Mucosa of descending colon (tissue), 3 donors: Measurements from ENCODE around the gene TMEM50A. TPM values are rescaled to one million over a fixed set of nuclear protein-coding genes. Genes with fewer than 3 reads are reported as not detected.
"Not testable (repeated sequence)": the region's sequence is repeated elsewhere in the genome, so short reads cannot be mapped to it uniquely, and the experiment has no call there.

ENCODE experiments used
- ATAC-seq: fragments of 200-7000 bp; cut with Tn5 transposase; one replicate; pipeline ENCODE4 v1.9.1; 2020; ENCODE audit warnings: mild to moderate bottlenecking, moderate library complexity
- DNase-seq, 3 donors: peaks; one replicate each; pipeline ENCODE4 v3.0.0-alpha.2; 2020
- H3K36me3 ChIP-seq: fragments of 200-600 bp; one replicate; pipeline ENCODE4 v1.8.0; 2021; ENCODE audit warnings: low read depth, mild to moderate bottlenecking
- H3K4me1 ChIP-seq: fragments of 200-600 bp; one replicate; pipeline ENCODE4 v1.8.0; 2021; ENCODE audit warnings: low read depth, mild to moderate bottlenecking
- H3K4me3 ChIP-seq: fragments of 200-600 bp; one replicate; pipeline ENCODE4 v1.8.0; 2021; ENCODE audit warnings: mild to moderate bottlenecking
- H3K9me3 ChIP-seq: fragments of 200-600 bp; one replicate; pipeline ENCODE4 v1.8.0; 2021; ENCODE audit warnings: mild to moderate bottlenecking
- intact Hi-C, 2 donors: fragments of 100-400 bp; cut with DNase I in 1 of 2; cut with micrococcal nuclease in 1 of 2; formaldehyde crosslinking; loops; one replicate each; pipeline versions ENCODE4 v1.11.0 to v1.11.1; 2022; cut with DNase I, micrococcal nuclease
- total RNA-seq, 3 donors: library from RNA; stranded (reverse); fragmentation: NEBNext Ultra II Directional in 2 of 3; extraction: Animal tissue kit (Norgen Biotek cat#: 25700) in 2 of 3; gene quantifications; one replicate each; pipeline versions ENCODE4 v1.2.1 to v1.2.4, GENCODE V29; 2021 to 2023
- TF ChIP-seq, protein P1 (sequence below): fragments of 200-600 bp; IDR thresholded peaks from one replicate; pipeline ENCODE4 v1.8.0; 2022; ENCODE audit warnings: antibody characterized with exemption, mild to moderate bottlenecking
- donor health status: DM: no; HTN: no; CAD: no; lungs with moderate emphysema.
- donor health status: DM: no; HTN: no; CAD: no.
- donor health status: DM: no; HTN: yes; CAD: no.

Gene TMEM50A
- total RNA-seq, 3 donors from 2014 or later, result 110 to 149 (median 134) TPM

GRCh38 chr1:25392841-25393240, 54.7 kb downstream of the TMEM50A start:
- DNase-seq (peak in 1 of 3 donors; percentile 6), ATAC-seq (peak; percentile 36)
- H3K36me3 ChIP-seq, result no peaks in the 10 kb centered on the region
- H3K4me1 ChIP-seq, result no peaks in the 10 kb centered on the region
- intact Hi-C loops, result no loop called here
- H3K9me3 ChIP-seq, result no peaks in the 10 kb centered on the region
- TF ChIP-seq, protein P1, sequence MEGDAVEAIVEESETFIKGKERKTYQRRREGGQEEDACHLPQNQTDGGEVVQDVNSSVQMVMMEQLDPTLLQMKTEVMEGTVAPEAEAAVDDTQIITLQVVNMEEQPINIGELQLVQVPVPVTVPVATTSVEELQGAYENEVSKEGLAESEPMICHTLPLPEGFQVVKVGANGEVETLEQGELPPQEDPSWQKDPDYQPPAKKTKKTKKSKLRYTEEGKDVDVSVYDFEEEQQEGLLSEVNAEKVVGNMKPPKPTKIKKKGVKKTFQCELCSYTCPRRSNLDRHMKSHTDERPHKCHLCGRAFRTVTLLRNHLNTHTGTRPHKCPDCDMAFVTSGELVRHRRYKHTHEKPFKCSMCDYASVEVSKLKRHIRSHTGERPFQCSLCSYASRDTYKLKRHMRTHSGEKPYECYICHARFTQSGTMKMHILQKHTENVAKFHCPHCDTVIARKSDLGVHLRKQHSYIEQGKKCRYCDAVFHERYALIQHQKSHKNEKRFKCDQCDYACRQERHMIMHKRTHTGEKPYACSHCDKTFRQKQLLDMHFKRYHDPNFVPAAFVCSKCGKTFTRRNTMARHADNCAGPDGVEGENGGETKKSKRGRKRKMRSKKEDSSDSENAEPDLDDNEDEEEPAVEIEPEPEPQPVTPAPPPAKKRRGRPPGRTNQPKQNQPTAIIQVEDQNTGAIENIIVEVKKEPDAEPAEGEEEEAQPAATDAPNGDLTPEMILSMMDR, result no peak
- H3K4me3 ChIP-seq, result no peak overlapping the region

GRCh38 chr1:25397549-25397948, 59.4 kb downstream of the TMEM50A start:
- H3K4me3 ChIP-seq, DNase-seq, H3K4me1 ChIP-seq, ATAC-seq, H3K36me3 ChIP-seq, intact Hi-C loops, H3K9me3 ChIP-seq: not testable (repeated sequence)

- H3K9me3 ChIP-seq, intact Hi-C loops, H3K4me3 ChIP-seq, ATAC-seq, H3K36me3 ChIP-seq, DNase-seq, H3K4me1 ChIP-seq: not testable (repeated sequence)
These were observed 59.9 kb downstream of the TMEM50A start for GRCh38 chr1:25398079-25398478.

DNA sequence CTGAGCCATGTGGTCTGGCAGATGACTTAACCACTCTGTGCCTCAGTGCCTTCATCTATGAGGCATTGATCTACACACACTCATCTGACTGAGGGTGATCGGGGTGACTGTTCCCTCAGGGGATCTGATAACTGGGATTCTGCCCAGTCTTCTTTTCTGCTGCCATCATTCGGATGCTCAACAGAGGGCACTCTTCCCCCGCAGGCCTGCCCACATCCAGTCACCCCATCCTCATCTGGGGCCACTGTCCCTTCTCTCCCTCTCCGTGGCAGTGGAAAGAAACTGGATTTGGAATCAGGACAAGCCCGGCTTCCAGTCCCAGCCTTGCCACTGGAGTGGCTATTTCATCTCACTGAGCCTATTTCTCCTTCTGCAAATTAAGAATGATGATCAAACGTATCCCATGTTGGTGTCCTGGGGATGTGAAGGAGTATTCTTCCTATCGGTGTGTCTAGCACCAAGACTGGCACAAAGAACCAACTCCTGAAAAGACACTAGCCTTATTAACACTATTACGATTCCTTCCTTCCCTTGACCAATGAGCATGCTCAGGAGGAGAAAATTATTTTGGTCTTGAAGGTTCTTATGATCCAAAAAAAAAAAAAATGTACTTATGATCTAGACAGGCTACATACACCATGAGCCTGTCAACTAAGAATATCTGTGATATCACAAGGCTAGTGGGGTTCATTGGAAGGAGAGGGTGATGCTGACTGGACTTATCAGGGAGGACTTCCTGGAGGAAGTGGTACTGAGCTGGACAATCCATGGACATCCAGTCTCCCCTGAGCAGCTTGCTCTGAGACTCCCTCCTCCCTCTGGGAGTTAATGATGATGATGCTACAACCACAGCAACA, 65.0 kb downstream of the TMEM50A start:
- intact Hi-C loops, result loop anchor here in 1 of 2 donors (10.0 kb wide), 1 partner anchor 122 kb away; no protein-coding TSS in a partner anchor
- not testable (repeated sequence) for H3K36me3 ChIP-seq, DNase-seq, H3K9me3 ChIP-seq, H3K4me1 ChIP-seq, H3K4me3 ChIP-seq
- peak; percentile 74 for ATAC-seq

GRCh38 chr1:25405731-25406305, 67.7 kb downstream of the TMEM50A start:
- intact Hi-C loops, result loop anchor here in 1 of 2 donors (10.0 kb wide), 1 partner anchor 119 kb away; no protein-coding TSS in a partner anchor
- not testable (repeated sequence) for H3K9me3 ChIP-seq, DNase-seq, H3K36me3 ChIP-seq, ATAC-seq, H3K4me1 ChIP-seq, H3K4me3 ChIP-seq

GRCh38 chr1:25409641-25410427, 71.7 kb downstream of the TMEM50A start:
- H3K4me3 ChIP-seq, H3K9me3 ChIP-seq, DNase-seq, ATAC-seq, H3K36me3 ChIP-seq, H3K4me1 ChIP-seq: not testable (repeated sequence)
- intact Hi-C loops, result loop anchor here in 1 of 2 donors (10.0 kb wide), 1 partner anchor 115 kb away; no protein-coding TSS in a partner anchor

Other genes starting within 250 kb of the TMEM50A start
- gene SYF2, start 105.8 kb upstream of the TMEM50A start, total RNA-seq, result 10 to 100 TPM; 44.0 to 57.9 (median 48.2) TPM
- gene RSRP1, start 90.9 kb upstream of the TMEM50A start, total RNA-seq, result 100 to 1,000 TPM; 151 to 179 (median 153) TPM
- gene RHD, start 65.8 kb upstream of the TMEM50A start, total RNA-seq, result not detected
- under 1 TPM in 1 of 3 donors, not detected in 2; 0.39 TPM for gene RHCE, start 82.5 kb downstream of the TMEM50A start, total RNA-seq
- gene MACO1, start 92.6 kb downstream of the TMEM50A start, total RNA-seq, result 10 to 100 TPM; 21.8 to 23.5 (median 22.5) TPM
- gene LDLRAP1, start 205.3 kb downstream of the TMEM50A start, total RNA-seq, result 10 to 100 TPM; 31.0 to 43.5 (median 37.0) TPM